IPS-11a (cell line): ENCODE data around the gene OSBPL10.

Experiments used
- H3K4me3 ChIP-seq: one replicate; pipeline ENCODE4 v1.5.1; 2013; ENCODE audit warnings: low read depth, low read length, control low read depth

OSBPL10 gene

GRCh38 chr3:31959951-31960792 lies 20.9 kb downstream of the OSBPL10 start:
- H3K4me3 ChIP-seq, result peak overlapping the region; percentile 18

GRCh38 chr3:31959251-31959650 lies 21.8 kb downstream of the OSBPL10 start:
- peak overlapping the region; percentile 4 for H3K4me3 ChIP-seq

- no peak overlapping the region for H3K4me3 ChIP-seq
Measured at GRCh38 chr3:31958701-31959152, 22.3 kb downstream of the OSBPL10 start.

GRCh38 chr3:31957106-31957505 lies 24.0 kb downstream of the OSBPL10 start:
- H3K4me3 ChIP-seq, result no peak overlapping the region

- H3K4me3 ChIP-seq, result no peak overlapping the region
Measured at GRCh38 chr3:31955581-31955980, 25.5 kb downstream of the OSBPL10 start.

- no peak overlapping the region for H3K4me3 ChIP-seq
Measured at GRCh38 chr3:31953636-31954035, 27.4 kb downstream of the OSBPL10 start.

GRCh38 chr3:31953091-31953490 lies 28.0 kb downstream of the OSBPL10 start:
- H3K4me3 ChIP-seq, result no peak overlapping the region

- H3K4me3 ChIP-seq, result no peak overlapping the region
Measured at GRCh38 chr3:31952205-31952604, 28.9 kb downstream of the OSBPL10 start.

- H3K4me3 ChIP-seq, result no peak overlapping the region
Measured at GRCh38 chr3:31948280-31948679, 32.8 kb downstream of the OSBPL10 start.

- no peak overlapping the region for H3K4me3 ChIP-seq
Measured at GRCh38 chr3:31947671-31948091, 33.4 kb downstream of the OSBPL10 start.

GRCh38 chr3:31947162-31947561 lies 33.9 kb downstream of the OSBPL10 start:
- H3K4me3 ChIP-seq, result no peak overlapping the region

- no peak overlapping the region for H3K4me3 ChIP-seq
Measured at GRCh38 chr3:31946484-31947081, 34.5 kb downstream of the OSBPL10 start.

- H3K4me3 ChIP-seq, result no peak overlapping the region
Measured at GRCh38 chr3:31945738-31946052, 35.4 kb downstream of the OSBPL10 start.

- H3K4me3 ChIP-seq, result no peak overlapping the region
Measured at GRCh38 chr3:31943041-31943440, 38.0 kb downstream of the OSBPL10 start.

- no peak overlapping the region for H3K4me3 ChIP-seq
Measured at GRCh38 chr3:31942446-31942845, 38.6 kb downstream of the OSBPL10 start.

- no peak overlapping the region for H3K4me3 ChIP-seq
Measured at GRCh38 chr3:31937225-31937624, 43.8 kb downstream of the OSBPL10 start.

- H3K4me3 ChIP-seq, result no peak overlapping the region
Measured at GRCh38 chr3:31936420-31937060, 44.5 kb downstream of the OSBPL10 start.

- no peak overlapping the region for H3K4me3 ChIP-seq
Measured at GRCh38 chr3:31934866-31935265, 46.2 kb downstream of the OSBPL10 start.

- H3K4me3 ChIP-seq, result no peak overlapping the region
Measured at GRCh38 chr3:31934018-31934417, 47.0 kb downstream of the OSBPL10 start.

GRCh38 chr3:31932990-31933389 lies 48.1 kb downstream of the OSBPL10 start:
- H3K4me3 ChIP-seq, result no peak overlapping the region

- H3K4me3 ChIP-seq, result no peak overlapping the region
Measured at GRCh38 chr3:31929826-31930502, 51.1 kb downstream of the OSBPL10 start.
